Measurements from ENCODE around the gene SNX33. TPM values are rescaled to one million over a fixed set of nuclear protein-coding genes. Genes with fewer than 3 reads are reported as not detected.
"Not testable (repeated sequence)": the region's sequence is repeated elsewhere in the genome, so short reads cannot be mapped to it uniquely, and the experiment has no call there.

The SNX33 gene, protein sequence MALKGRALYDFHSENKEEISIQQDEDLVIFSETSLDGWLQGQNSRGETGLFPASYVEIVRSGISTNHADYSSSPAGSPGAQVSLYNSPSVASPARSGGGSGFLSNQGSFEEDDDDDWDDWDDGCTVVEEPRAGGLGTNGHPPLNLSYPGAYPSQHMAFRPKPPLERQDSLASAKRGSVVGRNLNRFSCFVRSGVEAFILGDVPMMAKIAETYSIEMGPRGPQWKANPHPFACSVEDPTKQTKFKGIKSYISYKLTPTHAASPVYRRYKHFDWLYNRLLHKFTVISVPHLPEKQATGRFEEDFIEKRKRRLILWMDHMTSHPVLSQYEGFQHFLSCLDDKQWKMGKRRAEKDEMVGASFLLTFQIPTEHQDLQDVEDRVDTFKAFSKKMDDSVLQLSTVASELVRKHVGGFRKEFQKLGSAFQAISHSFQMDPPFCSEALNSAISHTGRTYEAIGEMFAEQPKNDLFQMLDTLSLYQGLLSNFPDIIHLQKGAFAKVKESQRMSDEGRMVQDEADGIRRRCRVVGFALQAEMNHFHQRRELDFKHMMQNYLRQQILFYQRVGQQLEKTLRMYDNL
- total RNA-seq = 51.3 TPM

DNA sequence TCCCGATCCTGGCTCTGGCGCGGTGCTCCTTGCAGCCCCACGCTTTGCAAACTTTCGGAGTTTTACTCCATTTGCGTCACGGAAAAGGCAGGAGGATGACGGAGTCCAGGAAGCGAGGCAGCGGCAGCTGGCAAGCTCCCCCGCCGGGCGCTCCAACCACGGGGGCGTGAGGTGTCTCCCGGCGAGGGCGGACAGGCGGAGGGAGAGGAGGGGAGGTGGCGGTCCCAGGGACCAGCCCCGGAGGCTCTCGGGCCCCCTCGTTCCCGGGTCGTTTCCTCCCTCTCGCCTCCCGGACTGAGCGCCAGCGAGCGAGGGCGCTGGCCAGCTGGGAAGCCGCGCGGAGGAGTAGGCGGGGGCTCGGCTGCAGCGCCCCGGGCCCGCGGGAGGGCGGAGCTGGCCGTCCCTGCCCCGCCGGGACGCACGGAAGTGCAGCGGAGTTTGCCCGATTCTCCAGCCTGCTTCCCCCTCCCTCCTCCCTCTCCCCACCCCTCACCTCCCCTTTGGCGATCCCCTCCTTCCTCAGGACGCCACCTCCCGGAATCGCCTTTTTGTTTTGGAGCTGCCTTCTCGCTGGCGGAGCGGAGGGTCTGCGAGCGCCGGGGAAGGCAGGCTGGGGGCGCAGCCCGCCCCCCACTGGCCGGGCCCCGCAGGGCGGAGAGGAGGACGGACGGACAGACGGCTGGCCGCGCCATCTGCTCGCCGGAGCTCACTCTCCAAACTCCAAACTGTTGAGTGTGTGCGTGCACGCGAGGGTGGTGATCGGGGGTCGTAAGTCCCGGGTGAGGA is at the start of gene SNX33:
TSS of gene SNX33 (plus strand) at position 543 of the 786 bp plus-strand sequence. CDS start 1,191 bp downstream, outside the sequence.
- DNase-seq (ENCODE audit: low spot score) = peak; percentile 80

- no peak for DNase-seq (ENCODE audit: low spot score)
Observed at GRCh38 chr15:75598361-75598760, 49.4 kb upstream of the SNX33 start.

DNA sequence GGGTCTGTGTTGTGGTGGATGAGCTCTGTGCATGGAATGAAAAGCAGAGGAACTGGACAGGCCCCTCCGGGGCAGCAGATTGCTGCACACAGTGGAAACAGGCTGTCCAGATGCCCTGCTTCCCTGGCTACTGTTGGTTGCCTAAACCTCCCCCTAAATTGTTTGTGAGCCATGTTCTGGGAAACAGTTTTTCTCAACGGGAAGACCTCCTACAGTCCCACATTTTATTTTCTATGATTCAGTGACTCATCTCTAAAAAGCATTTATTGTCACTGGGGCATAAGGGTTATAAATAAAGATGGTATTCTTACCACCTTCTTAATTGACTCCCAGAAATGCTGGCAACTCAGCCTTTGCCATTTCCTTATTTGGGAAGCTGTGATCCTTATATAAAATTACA is 48.3 kb upstream of the SNX33 start:
- DNase-seq (ENCODE audit: low spot score) = no peak

- no peak for DNase-seq (ENCODE audit: low spot score)
Observed at GRCh38 chr15:75606026-75606425, 41.7 kb upstream of the SNX33 start.

DNA sequence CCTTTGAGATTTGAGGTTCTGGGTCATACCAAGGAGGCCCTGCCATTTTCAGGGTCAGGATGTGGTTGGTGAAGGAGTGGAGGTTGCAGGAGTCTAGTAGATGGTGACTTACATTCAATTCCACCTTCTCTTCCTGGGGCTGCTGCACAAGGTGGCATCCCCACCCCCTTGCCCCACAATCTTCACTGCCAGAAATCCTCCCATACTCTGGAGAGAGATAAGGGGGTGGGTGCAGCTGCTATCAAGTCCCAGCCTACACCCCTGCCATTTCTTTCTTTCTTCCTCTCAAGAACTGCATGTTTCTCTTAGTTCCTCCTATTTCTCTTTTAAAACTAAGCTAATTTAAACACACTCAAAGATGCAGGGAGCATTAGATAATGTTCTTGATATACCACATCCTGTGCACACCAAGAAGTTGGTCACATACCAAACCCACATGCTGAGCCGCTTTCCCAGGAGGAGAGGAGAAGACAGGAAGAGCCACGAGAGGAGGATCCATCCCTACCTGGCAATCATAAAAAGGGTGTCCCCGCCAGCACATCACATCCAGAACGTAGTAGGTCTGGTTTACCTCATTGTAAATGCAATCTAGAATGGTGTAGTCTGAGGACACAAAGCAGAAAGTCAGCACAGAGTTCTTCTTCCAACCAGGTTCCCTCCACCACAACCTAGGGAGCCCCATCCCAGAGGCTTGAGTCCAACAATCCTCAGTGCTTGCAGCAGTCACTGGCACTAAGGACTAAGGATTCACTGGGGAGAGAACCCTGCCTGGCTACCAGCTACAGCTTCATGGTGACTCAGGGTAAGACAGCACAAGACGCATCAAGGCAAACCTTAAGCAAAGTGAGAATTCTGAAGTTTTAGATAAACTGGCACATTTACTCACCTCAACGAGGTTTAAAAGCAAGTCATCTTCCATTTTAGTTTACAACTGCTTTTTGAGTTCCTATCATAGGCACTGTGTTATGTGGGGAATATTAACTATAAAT is 40.7 kb upstream of the SNX33 start:
- no peak for DNase-seq (ENCODE audit: low spot score)

GRCh38 chr15:75616766-75617165 is 30.9 kb upstream of the SNX33 start:
- DNase-seq (ENCODE audit: low spot score) = no peak

DNA sequence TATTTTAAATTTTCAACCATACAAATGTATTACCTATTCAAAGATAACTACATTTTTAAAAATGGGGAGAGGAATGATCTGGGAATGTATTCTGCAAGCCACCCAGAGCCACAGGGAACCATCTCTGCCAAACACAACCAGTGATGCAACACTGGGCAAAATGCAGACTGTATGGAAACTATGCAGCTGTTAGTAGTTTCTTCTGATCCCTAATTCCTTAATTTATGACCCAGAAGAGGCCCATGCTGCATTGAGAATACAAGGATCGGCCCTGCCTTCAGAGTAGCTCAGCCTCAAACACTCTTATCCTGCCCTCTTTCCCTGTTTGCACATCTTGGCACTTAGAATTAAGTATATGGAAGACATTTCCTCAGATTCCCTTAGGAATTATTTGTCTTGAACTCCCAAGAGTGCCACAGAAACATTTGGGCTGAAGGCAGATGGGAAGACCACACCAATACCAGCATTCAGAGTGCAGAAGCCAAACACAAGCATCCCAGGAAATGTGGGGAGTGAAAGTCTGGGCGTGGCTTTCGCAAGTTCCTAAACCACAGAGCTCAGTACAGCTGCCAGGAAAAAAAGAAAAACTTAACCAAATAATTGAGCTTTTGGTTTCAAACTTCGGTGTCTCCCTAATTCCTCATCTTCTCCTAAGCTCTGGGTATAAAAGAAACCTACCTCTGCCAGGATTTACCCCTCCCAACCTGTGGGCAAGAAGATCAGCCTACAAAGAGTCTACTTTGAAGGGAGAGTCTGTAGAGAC is 27.5 kb upstream of the SNX33 start:
- DNase-seq (ENCODE audit: low spot score) = no peak

GRCh38 chr15:75620841-75621391 is 26.8 kb upstream of the SNX33 start:
- peak; percentile 71 for DNase-seq (ENCODE audit: low spot score)

DNA sequence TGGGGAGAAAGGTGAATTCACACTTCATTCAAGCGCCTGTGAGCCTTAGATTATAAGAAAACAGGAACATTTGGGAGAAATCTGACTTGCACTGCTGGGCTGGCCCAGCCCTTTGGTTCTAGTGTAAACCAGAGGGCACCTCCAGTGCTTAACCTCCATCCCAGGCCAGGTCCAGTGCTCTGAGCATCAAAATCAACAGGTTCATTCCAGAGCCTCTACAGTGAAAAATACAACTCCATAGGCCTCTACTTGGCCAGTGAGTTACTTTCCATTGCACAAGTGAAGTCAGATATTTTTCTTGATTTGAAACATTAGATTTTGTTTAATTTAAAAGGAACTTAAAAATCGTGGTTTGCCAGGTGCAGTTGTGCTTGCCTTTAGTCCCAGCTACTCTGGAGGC is 25.2 kb upstream of the SNX33 start:
- DNase-seq (ENCODE audit: low spot score) = no peak

- peak; percentile 94 for DNase-seq (ENCODE audit: low spot score)
Observed at GRCh38 chr15:75625542-75626347, 22.0 kb upstream of the SNX33 start, which contains the start of gene SNUPN. SNUPN (minus strand) TSS chr15:75625725; CDS start chr15:75621051, 4,674 bp downstream.

- no peak for DNase-seq (ENCODE audit: low spot score)
Observed at GRCh38 chr15:75631935-75632334, 15.8 kb upstream of the SNX33 start.

DNA sequence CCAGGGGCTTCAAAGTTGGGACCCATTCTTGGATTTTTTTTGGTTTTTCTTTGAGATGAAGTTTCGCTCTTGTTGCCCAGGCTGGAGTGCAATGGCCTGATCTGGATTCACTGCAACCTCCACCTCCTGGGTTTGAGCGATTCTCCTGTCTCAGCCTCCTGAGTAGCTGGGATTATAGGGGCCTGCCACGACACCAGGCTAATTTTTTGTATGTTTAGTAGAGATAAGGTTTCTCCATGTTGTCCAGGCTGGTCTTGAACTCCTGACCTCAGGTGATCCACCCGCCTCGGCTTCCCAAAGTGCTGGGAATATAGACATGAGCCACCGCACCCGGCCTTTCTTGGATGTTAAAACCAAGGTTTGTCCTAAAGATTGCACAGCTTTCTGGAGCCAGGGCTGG is 13.8 kb upstream of the SNX33 start:
- not testable (repeated sequence) for DNase-seq (ENCODE audit: low spot score)

DNA sequence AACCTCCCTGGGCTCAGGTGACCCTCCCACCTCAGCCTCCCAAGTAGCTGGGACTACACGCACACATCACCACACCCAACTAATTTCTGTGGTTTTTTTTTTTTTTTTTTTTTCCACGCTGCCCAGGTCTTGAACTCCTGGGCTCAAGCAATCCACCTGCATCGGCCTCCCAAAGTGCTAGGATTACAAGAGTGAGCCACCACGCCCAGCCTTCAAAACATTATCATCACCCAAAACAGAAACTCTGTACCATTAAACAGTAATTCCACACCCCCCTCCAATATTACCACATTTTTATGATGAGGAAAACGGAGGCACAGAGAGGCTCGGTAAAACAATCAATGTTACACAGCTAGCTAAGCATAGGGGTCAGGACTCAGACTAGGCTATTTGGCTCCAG is 11.7 kb upstream of the SNX33 start:
- DNase-seq (ENCODE audit: low spot score) = no peak

DNA sequence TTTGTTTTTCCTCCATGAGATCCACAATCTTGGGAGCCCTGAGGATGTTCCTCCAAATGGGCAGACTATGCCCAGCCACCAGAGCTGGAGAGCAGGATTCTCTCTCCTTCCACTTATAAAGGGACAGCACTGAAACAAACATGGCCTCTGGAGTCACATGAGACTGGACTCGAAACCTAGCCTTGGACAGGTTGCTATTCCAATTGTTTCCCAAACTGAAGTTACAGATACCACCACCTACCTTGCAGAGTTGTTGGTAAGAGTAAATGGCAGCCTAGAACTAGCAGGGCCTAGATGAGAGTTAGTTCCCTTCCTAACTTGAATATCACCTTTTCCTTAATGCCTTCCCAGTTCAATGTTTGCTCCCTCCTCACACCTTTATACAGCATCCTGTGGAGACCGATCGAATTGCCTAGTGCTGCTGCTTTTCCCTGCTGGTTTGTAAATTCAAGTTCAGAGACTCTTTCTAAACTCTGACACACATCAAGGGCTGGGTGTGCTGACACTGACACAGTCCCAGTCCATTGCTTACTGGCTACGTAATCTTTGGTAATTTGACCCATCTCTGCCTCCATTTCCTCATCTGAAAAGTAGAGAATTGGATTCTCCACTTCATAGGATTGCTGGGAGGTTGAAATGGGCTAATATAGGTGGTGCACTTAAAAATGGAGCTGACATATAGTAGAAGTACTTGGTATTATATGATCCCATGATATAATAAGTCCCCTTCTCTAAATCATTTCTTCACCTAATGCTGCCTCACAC is 10.3 kb upstream of the SNX33 start:
- no peak for DNase-seq (ENCODE audit: low spot score)

DNA sequence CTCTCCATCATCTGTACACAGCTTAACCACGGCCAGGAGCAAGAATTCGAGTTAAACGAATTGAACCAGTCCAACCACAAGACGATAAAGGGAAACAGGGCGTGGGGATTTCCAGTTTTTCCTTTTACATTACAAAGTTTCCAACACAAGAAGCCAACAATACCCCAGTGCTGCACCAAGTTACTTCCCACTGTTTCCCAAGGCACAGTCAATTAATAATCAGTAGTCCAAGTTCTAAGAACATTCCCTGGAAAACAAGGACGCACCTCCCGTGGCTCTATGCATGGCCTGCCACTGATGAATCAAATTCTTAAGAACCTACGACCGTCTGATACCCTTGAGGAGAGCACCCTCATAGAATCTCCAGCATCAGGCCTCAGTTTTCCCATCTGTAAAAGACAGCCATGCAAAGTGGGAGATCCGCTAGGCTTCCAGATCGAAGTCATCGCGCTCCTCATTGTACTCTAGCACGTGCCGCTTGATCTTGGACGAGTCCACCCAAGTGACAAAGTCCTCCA is 8.5 kb upstream of the SNX33 start:
- no peak for DNase-seq (ENCODE audit: low spot score)

- DNase-seq (ENCODE audit: low spot score) = peak; percentile 96
Observed at GRCh38 chr15:75639709-75640482, 7.8 kb upstream of the SNX33 start, which contains the start of gene IMP3. IMP3 (minus strand) TSS chr15:75640224; CDS start chr15:75640168, 56 bp downstream.

DNA sequence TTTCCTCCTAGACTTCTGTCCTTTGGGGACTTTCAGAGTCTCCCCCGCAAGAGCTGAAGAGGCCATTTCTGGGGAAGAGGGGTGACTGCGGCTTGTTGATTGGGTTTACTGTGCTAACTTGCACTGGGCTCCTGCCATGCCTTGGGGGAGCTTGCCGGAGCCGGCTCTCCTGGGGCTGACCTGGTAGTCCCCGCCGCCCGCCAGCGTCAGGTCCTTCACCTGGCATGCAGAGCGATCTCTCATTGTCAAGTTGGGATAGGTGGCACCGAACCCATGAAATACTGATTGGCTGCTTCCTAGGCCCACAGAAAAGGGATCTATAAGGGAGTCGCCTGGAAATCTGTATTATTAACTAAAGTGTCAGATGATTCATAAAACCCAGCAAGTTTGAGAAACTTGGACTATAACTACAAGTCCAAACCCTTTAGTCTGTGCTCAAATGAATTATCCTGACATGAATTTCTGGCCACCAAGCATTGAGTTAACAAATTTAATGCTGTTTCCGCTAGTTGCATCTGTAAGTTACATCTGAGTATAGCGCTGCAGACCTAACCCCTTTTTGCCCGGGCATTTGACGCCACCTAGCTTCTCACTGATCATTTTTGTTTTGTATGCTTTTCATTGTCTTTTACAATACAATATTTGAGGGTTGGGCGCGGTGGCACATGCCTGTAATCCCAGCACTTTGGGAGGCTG is 7.1 kb upstream of the SNX33 start:
- no peak for DNase-seq (ENCODE audit: low spot score)
